GM12801 (cell line): Measurements from ENCODE around the gene C1QL1.

Source experiments
- TF ChIP-seq, protein P1 (sequence below): IDR thresholded peaks from one replicate; pipeline ENCODE4 v1.5.1; 2011; ENCODE audit warnings: control low read depth; ENCODE audit not compliant: insufficient read length; ENCODE audit errors: extremely low read depth

Gene C1QL1

DNA sequence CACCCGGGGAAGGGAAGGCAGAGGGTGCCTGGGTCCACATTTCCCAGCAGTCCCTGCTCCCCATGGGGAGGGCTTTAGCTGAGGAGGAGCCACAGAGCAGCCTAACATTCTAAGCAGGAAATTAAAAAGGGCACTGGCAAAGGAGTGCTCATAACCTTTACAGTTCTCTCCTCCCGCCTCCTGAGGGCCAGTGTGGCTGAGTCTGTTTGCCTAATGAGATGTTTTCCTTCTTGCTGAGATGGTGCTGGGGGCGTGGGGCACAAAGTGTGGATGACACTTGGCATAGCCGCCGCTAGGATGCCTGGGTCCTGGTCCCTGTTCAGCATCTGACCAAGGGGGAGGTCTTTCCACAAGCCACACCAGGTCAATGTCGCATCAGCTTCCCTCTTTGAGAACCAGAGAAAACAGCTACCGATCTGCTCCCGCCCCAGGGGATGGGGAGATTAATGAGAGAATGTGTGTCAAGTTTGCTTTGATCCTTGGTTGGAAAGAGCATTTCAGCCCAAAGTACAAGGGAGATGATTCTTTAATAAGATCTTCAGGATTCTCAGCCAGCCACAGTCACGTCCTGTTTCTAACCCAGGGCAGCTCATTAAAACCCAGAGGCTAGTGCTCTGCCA lies 26.3 kb downstream of the C1QL1 start:
- TF ChIP-seq, protein P1, sequence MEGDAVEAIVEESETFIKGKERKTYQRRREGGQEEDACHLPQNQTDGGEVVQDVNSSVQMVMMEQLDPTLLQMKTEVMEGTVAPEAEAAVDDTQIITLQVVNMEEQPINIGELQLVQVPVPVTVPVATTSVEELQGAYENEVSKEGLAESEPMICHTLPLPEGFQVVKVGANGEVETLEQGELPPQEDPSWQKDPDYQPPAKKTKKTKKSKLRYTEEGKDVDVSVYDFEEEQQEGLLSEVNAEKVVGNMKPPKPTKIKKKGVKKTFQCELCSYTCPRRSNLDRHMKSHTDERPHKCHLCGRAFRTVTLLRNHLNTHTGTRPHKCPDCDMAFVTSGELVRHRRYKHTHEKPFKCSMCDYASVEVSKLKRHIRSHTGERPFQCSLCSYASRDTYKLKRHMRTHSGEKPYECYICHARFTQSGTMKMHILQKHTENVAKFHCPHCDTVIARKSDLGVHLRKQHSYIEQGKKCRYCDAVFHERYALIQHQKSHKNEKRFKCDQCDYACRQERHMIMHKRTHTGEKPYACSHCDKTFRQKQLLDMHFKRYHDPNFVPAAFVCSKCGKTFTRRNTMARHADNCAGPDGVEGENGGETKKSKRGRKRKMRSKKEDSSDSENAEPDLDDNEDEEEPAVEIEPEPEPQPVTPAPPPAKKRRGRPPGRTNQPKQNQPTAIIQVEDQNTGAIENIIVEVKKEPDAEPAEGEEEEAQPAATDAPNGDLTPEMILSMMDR: no peak

DNA sequence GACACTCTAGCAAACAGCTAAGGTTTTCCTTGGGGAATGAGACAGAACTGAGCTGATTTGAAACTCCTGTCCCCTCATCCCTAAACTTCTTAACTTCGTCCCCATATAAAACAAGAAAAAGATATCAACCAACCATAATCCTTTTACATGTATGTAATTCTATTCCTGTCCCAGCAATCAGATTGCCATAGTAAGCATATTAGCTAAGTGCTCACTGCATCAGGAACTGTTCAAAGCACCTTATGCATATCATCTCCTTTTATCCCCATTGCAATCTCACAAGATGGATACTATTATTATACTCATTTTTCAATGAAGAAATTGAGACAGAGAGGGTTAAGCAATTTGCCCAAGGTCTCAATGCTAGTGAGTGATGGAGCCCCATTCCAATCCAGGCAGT lies 27.3 kb downstream of the C1QL1 start:
- TF ChIP-seq, protein P1: no peak

DNA sequence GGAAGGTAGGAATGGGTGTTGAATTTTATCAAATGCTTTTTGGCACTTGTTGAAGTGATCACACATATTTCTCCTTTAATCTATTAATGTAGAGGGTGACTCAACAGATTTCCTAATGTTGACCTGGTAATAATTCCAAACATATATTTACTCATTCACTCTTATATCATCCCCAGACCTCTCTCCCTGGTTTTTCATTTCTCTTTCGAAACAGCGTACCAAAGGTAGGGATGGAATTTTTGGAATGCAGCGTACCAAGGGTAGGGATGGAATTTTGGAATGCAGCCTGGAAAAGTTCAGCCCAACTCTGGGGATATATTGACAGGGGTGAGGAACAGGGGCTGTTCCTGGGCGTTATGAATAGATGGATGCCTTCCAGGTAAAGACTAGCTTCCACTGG lies 27.8 kb downstream of the C1QL1 start:
- TF ChIP-seq, protein P1: no peak

DNA sequence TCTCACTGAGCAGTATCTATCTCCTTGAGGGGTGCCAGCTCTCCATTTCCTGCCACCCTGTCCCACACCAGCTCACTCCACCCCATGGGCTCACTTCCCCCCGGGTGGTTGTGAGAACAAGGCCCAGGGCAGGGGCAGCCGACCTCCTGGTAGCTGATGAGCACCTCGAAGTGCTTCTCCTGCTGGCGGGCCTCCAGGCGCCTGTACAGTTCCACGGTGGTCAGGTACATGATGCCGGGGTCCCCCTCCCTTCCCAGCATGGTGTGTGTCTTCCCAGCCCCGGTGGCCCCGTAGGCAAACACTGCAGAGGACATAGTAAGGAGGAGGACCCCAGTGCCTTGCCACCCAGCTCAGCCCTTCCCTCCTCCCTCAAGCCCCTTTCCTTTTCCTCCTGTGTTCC lies 33.0 kb downstream of the C1QL1 start:
- TF ChIP-seq, protein P1: no peak

DNA sequence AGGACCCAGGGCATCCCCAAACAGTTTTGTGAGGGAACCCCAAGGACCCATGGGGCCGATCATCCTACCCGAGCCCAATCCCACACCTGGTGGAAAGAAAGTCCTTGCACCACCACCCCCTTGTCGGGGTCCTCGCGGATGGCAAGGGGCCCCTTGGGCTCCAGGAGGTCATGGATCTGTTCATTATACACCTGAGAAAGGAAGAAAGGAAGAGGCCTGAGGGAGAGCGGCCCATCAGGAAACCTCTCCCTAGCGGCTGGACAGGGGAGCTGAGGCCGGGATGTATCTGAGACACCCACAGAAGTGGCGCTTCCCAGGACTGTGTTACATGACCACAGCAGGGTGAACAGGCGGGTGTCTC lies 33.4 kb downstream of the C1QL1 start:
- TF ChIP-seq, protein P1: no peak

DNA sequence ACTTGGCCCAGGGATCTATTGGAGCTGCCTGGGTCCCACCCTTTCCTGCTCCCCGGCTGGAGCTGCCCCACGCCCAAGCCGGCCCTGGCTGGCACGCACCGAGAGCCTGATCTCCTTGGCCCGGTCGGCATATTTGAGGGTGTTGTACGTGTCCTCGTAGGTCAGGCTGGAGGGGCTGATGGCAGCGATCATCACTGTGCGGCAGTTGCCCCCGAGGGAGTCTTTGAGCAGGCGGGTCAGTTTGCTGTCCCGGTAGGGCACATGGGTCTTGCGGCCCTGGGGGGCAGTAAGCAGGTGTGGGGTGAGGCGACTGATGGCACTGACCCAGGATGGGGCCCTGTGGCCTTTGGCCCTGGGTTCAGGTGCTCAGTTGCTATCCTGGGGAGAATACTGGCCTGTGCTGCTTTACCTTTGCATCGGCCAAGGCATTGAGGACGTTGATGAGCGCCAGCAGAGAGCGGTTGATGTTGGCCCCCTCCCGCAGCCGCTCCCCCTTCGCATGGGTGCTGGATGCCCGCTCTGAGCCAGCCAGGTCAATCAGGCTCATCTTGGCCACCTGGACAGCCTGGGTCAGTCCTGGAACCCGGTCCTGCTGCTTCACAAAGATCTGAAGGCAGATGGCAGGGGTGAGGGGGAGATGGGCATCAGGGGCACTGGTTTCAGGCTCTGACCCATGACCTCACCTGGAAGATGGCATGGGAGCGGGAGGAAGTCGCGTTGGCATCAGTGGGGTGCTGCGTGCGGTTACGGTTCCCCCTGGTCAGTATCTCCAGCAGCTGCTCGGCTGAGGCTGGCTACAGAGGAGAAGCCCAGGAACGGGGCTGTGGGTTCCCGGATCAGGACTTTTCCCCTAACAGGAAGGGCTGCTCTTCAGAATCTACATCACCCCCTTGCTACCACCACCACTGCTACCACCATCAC lies 34.0 kb downstream of the C1QL1 start:
- TF ChIP-seq, protein P1: no peak

DNA sequence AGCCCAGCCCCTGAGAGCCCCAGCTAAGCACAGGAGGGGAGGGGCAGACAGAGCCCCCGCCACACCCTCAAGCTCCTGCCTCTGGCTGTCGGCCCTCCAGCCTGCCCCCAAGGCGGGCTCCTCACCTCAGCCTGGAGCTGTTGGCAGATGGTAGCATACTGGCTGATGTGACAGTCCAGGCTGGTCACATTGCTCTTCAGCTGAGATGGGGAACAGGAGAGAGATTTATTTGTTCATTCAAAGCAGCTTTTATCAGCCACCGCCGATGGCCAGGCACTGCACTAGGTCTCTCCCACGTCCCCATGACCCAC lies 35.4 kb downstream of the C1QL1 start:
- TF ChIP-seq, protein P1: no peak
